Retinal pigment epithelial cell (primary cell): ENCODE data around the gene SNRNP48.

Experiments
- DNase-seq: peaks from one replicate; pipeline ENCODE4 v3.0.0-alpha.2; 2010; ENCODE audit warnings: low read depth
- H3K4me3 ChIP-seq: 2 replicates; pipeline ENCODE4 v1.5.1; 2011; ENCODE audit warnings: mild to moderate bottlenecking, low read length, control low read depth, moderate library complexity
- TF ChIP-seq, protein P1 (sequence below): conservative IDR thresholded peaks from 2 replicates; pipeline ENCODE4 v1.5.1; 2011; ENCODE audit warnings: low read depth, low read length, control low read depth, inconsistent platforms

Gene SNRNP48

DNA sequence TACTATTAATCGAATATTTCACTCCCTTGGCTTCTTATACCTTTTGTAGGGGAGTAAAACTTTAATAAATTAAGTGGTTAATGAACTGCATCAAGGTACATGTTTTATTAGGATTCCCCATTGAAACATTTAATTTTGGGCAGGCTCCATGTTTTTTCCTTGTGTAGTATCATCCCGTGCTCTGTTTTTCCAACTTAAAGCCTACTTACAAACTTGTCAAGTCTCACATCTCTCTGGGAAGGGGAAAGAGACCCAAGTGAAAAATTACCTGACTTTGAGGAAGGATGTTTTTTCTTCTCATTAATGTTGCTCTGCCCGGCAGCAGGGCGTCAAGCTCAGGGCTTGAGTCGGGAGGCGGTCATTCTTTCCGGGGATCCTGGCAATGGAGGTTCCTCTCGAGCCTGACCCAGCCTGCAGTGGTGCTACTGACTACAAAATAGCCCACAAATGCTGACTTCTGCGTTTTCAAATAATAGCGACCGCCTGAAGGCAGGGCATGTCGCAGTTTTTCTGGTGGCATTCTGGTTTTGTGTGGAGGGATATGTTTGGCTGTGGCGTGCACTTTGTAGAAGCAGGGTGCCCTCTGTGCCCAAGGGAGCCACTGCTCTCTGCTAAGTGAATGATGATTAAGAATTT, 46.1 kb upstream of the SNRNP48 start:
- peak overlapping the region; percentile 15 for H3K4me3 ChIP-seq
- TF ChIP-seq, protein P1, sequence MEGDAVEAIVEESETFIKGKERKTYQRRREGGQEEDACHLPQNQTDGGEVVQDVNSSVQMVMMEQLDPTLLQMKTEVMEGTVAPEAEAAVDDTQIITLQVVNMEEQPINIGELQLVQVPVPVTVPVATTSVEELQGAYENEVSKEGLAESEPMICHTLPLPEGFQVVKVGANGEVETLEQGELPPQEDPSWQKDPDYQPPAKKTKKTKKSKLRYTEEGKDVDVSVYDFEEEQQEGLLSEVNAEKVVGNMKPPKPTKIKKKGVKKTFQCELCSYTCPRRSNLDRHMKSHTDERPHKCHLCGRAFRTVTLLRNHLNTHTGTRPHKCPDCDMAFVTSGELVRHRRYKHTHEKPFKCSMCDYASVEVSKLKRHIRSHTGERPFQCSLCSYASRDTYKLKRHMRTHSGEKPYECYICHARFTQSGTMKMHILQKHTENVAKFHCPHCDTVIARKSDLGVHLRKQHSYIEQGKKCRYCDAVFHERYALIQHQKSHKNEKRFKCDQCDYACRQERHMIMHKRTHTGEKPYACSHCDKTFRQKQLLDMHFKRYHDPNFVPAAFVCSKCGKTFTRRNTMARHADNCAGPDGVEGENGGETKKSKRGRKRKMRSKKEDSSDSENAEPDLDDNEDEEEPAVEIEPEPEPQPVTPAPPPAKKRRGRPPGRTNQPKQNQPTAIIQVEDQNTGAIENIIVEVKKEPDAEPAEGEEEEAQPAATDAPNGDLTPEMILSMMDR = no peak
- DNase-seq = no peak

DNA sequence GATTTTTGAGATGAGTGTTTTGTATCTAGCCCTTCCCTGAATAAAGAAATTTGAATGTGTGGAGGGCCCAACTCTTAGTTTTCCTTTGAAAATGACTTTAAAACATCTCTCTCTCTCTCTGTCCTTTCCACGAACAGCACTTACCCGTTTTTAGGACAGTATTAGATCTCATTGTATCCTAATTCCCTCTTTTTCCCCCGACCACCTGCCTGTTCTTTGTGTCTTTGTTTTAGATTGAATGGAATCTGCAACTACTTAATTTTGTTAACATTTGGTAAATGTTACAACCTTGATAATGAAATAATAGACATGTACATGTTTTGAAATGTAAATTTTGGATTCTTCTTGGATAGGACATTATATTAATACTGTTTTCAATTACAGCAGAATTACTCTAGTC, 45.4 kb upstream of the SNRNP48 start:
- TF ChIP-seq, protein P1 = no peak
- no peak overlapping the region for H3K4me3 ChIP-seq
- DNase-seq = no peak

DNA sequence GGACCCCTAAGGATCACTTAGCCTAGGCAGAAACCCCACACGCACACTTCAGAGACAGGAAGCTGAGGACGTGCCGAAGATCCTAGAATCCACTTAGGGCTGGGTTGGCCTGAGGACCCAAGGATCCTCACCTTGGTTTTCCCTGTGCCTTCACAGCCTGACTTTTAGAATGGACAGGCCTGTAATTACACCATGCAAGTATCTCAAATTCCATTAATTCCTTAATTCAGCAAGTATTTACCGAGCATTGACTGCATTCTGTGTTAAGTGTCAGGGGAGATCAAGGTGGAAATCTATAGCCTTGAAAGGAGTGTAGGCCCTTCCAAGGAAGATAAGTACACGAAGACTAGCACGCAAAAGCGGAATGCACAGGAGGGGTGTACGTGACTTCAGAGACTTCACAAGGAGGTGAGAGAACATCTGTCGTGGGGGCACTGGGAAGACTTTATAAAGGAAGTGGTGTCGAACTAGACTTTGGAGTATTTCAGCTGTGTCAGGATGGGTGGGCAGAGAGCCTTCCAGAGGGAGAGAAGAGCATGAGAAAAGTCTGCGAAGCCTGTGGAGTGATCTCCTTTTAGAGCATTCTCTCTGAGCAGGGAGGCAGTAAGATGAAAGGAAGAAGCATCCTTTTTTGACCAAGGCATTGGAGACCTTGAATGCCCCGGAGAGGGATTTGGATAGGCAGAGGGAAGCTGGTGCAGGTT, 44.5 kb upstream of the SNRNP48 start:
- TF ChIP-seq, protein P1 = no peak
- DNase-seq = no peak
- no peak overlapping the region for H3K4me3 ChIP-seq

DNA sequence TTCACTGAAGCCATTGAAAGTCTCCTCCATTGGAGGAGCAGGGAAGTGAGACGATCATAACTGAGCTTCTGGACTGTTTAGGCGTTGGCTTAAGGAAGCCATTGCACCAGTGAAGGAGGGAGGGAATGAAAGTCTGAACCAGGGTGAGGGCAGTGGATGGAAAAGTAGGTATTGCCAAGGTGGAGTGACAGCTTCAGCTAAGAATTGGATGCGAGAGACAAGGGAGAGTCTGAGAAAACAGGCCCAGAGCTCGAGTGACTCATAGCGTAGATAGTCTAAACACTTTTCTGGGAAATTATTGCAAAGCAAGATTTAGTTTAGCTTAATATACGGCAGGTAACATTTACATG, 44.0 kb upstream of the SNRNP48 start:
- TF ChIP-seq, protein P1 = no peak
- no peak for DNase-seq
- H3K4me3 ChIP-seq = no peak overlapping the region

DNA sequence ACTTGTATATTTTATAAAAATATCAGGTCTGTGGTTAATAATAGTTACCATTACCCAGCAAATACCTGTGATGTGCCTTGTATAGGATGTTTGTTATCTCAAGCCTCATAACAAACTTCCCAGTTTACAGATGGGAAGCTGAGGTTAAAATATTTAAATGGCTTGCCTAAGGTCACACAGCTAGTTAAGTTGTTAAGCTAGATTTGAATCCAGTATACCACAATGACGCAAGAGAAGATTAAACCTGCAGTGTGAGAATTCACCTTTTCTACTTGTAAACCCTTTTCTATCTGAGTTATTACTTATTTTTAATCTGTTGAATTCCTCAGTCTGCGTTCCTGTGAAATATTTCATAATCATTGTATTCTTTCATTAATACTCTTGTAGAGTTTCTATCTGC, 43.6 kb upstream of the SNRNP48 start:
- TF ChIP-seq, protein P1 = no peak
- H3K4me3 ChIP-seq = no peak overlapping the region
- no peak for DNase-seq

DNA sequence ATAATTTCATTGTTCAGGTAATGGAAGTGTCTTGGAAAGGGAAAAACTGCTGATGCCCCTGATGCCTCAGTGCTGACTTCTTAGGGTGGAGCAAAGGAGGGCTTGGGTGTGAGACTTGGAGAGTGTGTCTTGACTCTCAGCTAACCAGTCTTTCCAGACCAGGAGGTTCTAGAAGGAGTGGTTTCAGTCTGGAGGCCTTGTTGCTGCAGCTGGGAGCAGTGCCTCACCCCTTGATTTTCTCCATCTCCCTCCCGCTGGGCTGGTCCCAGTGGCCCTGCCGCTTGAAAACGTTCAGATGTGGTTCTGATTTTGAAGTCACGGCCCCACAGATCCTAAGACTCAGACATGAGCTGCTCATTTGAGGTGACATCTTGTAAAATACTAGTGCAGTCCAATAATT, 43.1 kb upstream of the SNRNP48 start:
- no peak for DNase-seq
- TF ChIP-seq, protein P1 = no peak
- H3K4me3 ChIP-seq = no peak overlapping the region

DNA sequence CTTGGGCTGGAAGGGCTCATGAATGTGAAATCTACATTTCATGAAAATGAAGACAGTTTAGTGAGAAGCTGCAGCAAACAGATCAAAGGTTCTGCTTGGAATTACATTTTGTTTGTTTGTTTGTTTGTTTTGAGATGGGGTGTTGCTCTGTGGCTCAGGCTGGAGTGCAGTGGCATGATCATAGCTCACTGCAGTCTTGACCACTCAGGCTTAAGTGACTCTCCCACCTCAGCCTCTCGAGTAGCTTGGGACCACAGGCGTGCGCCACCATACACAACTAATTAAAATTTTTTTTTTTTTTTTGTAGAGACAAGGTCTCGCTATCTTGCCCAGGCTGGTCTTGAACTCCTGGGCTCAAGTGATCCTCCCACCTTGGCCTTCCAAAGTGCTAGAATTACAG, 42.7 kb upstream of the SNRNP48 start:
- no peak for DNase-seq
- H3K4me3 ChIP-seq = no peak overlapping the region
- TF ChIP-seq, protein P1 = no peak
